HG03045 (cell line): ENCODE results near the gene SRP14.
A peak's percentile ranks its signal among the peaks of the same experiment; 100 is the strongest.
"Not testable (repeated sequence)": the region's sequence is repeated elsewhere in the genome, so short reads cannot be mapped to it uniquely, and the experiment has no call there.

Experiments used
- ATAC-seq: cut with Tn5 transposase; IDR thresholded peaks from one replicate; pipeline ENCODE4 v1.9.1; 2021; ENCODE audit warnings: mild to moderate bottlenecking, moderate library complexity; ENCODE audit not compliant: unreplicated experiment

SRP14 gene

DNA sequence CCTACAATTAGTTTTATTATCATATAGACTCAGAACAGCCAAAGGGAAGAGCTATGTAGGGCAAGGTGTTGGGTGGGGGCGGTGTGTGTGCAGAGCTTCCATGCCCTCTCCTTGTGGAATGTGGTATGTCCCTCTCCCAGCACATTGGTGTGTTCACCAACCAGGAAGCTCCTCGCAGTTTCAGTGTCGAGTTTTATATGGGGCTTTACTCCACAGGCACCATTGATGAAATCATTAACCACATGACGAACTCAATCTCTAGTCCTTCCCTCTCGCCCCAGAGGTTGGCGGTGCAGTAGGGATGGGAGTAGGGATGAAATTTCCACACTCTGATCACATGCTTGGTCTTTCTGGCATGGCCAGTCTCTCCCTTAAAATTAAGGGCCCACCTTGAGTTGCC, 13.6 kb upstream of the SRP14 start:
- ATAC-seq: no peak

DNA sequence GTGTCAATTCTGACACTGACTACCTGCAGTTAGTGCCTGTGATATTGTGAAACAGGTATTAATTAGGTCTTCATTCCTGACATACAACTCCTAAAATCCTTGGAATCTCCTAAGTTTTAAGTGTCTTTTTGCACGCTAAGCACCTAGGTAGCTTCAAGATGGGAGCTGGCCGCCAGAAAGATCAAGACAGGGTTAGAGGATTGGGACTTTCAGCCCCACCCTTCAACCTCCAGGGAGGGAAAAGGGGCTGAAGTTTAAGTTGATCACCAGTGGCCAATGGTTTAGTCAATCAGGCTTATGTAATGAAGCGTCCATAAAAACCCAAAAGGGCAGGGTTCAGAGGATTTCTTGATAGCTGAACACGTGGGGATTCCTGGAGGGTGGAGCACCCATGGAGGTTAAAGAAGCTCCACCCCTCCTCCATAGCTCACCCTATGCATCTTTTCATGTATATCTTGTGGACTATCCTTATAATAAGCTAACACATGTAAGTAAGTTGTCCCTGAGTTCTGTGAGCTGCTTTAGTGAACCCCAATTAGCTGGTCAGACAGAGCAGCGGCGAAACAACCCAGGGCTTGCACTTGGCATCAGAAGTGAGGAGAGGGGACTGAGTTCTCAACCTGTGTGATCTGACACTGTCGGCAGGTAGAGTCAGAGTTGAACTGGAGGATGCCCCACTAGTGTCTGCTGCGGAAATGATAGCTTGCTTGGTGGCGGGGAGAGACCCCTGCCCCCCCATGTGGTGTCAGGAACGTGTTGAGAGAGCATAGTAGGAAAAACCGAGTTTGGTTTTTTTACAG, 12.8 kb upstream of the SRP14 start:
- no peak for ATAC-seq

DNA sequence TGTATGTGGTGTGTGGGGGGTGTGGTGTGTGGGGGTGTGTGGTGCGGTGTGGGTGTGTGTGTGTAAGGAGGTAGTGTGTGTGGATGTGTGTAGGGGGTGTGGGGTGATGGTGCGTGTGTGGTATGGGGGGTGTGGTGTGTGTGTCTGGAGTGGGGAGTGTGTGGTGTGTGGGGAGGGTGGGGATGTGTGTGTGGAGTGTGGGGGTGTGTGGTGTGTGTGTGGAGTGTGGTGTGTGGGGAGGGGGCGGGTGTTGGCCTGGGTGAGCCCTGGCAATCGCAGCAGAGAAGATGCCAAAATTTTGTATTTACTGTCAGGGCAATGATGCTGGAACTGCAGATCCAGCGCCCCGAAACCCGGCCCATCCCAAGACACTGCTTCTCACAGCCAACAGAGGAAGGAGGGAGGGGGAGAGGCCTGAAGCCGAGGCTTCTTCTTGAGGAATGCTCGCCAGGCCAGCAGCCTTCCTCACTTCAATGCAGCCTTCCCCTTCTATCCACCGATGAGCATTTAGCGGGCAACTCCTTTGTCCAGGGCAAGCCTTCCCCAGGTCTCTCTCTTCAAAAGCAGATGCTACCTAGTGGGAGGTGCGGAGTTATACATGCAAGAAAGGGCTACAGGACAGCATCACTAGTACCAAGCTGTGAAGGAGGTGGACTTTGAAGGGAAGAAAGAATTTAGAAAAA, 11.9 kb upstream of the SRP14 start:
- ATAC-seq: no peak

DNA sequence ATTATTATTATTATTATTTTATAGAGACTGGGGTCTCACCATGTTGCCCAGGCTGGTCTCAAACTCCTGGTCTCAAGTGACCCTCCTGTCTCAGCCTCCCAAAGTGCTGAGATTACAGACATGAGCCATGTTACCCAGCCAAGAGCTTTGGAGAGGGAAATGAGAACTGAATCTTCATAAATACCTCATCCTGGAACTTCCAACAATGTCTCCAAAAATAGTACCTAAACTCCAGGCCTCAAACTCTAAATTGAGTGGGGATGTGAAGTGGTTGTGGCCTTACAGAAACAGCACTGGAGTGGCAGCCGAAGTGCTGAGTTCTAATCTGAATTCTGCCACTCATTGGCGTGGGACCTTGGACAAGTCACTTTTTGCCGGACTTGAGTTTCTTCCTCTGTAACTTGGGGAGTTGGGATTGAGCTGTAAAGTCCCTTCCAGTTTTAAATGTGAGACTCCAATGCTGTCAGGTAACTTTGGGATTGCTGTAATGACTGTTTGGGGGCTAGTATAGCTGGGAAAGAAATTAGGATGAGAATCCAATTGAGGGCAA, 10.0 kb upstream of the SRP14 start:
- ATAC-seq: no peak

DNA sequence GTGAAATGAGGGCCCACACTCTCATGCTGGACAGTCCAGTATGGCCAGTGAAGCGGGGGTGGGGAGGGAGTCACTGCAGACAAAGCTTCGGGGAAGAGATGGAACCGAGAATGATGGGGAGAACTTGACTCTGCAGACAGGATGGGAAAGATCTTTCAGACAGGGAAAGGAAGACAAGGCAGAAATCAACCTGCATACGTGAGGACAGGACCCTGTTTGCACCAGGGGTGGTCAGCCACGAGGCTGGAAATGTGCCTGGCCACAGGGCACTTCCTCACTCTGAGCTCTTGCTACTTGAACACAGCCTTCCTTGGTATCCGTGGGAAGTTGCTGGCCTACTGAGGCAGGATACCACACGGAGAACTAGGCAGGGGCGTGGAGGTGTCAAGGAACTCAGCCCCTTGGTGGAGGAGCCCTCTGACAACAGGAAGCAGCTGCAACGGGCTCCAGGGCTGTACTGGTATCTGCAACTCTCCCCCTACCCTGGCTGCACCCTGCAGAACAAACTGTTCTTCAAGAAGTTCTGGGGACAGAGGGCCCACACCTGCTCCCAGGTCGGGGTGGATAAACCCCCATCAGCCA, 9.3 kb upstream of the SRP14 start:
- no peak for ATAC-seq

DNA sequence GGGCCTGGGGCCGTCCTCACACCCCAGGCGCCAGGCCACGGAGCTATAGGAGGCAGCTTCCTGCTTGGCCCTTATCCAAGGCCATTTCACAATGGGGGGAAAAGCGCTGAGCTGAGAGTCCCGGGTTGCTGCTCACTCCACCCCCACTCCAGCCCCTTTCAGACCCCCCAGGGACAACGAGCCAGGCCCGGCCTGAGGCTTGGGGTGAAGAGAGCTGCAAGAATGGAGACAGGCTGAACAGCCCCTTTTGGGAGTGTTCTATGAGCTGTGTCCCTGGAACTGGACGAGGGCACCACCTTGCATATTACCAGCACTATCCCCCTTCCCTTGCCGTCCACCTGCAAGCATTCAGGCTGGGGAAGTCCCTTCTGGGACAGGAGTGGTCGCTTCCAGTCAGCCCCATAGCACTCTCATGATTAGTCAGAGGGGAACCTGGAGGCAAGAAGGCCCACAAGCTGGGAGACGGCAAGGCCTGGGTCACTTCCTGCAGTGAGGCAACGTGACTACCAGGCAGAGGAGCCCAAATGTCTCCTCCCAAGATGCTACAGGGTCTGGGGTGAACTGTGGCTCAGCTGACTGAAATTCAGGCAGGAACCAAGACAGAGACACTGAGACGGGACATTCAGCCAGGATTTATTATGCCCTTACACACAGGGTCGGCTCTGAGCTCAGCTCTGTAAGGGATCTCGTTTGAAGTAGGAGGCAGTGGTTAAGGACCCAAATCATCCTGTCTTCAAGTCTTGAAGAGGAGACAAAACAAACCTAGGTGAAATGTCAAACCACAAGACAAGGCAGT, 8.6 kb upstream of the SRP14 start:
- ATAC-seq: peak; percentile 44

DNA sequence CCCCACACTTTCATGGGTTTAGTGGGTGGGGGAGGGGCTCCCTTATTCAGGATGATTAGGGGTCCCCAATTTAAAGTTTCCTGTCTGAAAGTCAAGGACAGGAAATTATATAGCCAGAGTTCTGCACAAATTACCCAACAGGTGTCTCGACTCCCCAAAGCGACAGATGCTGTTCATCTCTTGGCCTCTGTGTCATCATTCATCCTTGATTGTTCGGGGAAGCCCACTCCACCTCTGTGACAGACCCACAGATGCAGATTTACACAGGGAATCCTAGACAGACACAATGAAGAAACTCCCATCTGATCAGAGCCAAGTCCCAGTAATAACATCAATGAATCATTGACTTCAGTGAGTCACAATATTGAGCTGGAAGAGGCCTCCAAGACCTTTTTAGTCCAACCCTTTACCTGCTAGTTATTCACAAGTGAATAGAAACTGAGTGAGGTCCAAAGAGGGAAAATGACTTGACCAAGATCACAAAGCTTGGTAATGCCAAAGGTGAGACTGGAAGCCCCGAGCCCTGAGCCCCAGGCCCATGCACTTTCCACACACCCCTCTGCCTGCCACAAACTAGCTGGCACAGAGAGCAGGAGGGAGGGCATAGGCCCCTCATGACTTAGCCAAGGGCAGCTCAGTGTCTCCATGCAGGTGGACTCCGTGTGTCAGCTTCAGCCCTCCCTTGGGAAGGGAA, 7.9 kb upstream of the SRP14 start:
- no peak for ATAC-seq

DNA sequence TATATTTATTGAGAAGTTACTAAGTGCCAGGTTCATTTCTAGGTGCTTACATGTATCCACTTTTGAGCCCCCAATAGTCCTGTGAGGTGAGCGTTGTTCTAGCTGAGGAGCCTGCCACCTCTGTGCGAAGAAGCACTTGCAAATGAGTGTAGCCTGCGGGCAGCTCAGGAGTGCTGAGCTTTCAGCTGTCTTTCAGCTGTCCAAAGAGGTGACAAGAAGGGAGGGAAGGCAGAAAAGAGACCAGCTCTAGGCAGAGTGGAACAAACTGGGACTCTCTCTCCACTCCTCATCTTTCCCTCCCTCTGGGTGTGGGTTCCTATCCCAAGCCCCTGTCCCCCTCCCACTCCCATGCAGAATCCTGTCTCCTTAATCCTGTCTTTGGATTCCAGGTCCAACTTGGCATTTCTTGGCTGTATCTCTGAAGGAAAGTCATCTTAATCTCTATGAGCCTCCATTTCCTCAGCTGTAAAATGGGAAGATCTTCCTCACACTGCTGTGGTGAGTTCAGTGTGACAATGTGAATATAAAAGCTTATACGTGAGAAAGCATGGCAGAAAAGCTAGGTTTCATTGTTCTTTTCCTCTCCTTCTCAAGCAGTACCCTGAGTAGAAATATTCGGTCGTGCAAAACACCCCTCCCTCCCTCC, 6.7 kb upstream of the SRP14 start:
- peak; percentile 32 for ATAC-seq

DNA sequence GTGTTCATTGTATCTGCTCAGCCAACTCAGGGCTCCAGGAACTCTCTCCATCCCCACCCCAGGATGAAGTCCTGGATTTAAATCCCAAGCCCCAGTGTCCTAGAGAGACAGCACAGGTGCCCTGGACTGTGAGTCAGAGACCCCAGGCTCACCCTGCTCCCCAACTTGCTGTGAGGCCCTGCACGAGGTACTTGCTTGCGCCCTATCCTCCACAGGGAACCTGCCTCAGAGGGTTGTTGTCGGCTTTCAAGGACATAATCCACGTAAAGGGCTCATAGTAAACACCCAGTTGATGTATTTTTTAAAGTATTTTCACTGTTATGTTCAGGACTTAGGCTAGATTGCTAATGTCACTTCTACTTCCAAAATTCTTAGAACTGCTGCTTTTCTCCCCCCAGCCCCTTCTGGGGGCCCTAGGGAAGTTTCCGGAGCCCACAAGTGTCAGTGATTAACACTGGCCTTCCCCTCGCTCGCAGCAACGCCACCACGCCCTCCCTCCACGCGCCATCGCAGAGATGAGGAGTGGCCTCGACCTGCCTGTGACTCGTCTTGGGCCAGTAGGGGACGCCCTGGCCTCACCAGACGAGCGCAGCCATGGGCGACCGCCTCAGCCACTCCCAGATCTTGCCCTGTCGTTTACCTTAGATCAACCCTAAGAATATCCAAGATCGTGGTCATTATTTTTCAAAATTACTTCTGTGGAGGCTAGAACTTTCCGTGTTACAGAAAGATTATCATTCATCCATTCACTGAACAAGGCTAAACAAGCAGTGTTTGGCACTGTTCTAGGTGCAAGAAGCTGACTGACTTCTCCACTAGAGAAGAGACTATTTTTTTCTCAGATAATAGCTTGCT, 6.0 kb upstream of the SRP14 start:
- peak; percentile 76 for ATAC-seq

DNA sequence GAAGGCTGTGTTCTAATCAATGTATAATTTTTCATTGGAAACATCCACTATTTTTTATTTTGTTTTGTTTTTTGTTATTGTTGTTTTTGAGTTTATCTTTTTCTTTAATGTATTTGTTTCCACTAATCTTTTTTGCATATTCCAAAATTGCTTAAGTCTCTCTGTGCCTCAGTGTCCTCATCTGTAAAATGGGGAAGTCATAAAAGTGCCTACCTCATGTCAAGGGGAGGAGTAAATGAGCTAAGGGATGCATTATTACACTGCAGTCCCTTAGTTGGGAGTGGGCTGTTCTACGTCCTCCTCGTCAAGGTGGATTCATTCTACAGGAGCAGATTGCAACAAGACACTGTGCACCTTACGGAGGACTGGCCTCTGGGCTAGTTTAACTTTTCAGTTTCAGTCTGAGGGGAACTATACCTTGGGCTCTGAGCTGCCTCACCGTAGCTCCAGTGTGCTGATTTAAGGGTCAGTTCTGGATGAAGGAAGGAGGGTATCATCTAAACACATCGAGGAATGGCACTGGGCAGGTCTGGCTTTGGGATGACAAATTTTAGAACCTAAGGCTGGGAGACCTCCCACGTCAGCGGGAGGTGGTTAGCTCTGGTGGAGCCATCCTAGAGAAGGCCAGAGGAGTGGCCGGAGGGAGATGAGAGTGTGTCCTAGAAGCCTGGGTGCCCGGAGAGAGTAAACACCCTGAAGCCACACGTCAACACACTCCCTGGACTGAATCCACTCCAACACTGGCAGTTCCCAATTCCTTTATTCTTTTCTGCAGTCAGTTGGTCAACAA, 5.1 kb upstream of the SRP14 start:
- ATAC-seq: no peak

DNA sequence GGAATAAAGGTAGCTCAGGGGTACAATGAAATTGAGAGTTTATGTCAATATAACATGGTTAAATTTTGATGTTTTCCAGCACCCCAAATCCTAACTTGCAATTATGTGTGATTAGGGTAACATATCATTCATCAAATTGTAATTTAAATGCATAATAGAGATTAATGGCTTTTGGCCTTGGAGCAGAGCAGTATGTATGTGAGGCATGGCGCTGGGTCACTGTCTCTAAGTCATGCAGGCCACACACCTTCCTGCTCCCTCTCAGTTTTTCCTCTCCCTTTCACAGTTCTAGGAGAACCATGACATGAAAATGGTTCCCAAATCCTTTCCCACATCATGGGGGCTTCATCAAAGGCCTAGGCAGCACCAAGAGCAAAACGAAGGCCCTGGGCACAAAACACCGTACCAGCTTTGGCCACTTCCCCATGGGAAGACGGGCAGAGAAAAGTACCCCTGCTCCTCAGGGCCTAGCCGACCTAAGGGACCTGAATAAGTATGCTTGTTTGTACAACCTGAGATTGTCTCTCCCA, 3.9 kb upstream of the SRP14 start:
- no peak for ATAC-seq

DNA sequence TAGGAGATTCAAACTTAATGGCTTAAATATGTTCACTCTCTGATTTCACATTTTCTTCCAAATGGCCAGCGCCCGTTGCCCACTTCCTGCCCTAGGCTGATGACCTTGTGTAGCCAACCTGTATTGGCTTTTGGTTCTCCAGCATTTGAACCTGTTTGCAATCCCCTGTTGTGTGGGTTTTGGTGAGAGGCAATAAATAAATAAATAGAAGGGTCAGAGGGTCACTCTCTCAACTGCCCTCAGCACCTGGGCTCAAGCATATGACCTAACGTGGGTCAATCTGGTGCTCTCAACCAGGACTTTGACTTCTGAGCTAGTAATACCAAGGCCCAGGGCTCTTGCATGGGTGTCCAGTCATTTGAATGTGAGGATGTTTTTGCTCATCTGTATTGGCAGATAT, 1.8 kb upstream of the SRP14 start:
- no peak for ATAC-seq

DNA sequence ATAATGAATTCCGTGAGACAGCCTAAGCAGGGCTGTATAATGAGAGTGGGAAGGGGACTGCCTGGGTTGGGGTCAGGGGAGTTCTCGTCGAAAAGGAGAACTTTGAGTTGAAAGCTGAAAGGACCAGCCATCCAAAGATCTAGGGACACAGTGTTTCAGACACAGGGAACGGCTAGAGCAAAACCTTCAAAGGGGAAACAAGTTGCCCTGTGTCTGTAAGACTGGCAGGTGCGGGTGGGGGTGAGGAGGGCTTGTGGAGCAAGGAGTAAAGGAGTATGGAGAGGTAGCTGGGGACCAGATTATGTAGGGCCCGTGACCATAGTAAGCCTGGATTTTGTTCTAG, 1.3 kb upstream of the SRP14 start:
- ATAC-seq: no peak

DNA sequence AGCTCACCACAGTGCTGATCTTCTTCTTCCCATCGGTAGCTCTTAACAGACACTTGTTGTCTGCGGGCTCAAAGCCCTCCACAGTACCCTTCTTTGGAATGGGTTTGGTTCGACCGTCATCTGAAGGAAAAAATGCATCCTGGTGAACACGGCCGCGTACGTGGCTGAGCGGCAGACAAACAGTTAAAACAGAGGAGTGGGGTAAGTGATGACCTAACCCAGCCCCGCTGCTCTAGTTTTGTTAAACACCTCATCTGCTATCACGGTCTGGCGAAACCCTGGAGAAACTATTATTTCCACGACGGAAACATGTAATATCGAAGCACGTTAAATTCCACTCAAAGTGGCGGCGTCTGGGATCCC, 725 bp downstream of the SRP14 start:
- ATAC-seq: no peak

DNA sequence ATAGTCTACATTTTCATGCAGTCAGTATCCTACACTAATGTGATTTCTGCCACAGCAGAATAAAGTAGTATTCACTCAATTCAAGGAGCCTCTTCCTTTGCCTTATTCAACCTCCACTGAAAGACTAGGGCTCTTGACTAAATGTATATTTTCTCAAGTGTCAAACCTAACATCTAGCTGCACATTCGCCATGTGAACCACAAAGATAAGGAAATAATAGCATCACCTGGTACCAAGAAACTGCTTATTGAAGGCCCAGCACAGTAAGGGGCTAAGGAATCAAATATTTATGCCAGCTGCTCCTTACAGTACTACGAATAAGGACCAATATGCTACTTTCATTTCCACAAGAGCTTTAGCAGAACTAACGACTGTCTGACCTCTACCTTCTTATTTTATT, 1.3 kb downstream of the SRP14 start:
- no peak for ATAC-seq

DNA sequence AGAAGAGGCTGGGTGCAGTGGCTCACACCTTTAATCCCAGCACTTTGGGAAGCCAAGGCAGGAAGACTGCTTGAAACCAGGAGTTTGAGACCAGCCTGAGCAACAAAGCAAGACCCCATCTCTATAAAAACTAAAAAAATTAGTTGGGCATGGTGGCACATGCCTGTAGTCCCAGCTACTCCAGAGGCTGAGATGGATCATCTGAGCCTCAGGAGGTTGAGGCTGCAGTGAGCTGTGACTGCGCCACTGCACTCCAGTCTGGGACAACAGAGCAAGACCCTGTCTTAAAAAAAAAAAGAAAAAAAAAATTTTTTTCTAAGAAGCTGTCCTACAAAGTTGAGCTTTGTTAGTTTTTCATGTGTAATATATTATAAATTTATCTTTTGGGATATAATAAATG, 3.8 kb downstream of the SRP14 start:
- not testable (repeated sequence) for ATAC-seq

DNA sequence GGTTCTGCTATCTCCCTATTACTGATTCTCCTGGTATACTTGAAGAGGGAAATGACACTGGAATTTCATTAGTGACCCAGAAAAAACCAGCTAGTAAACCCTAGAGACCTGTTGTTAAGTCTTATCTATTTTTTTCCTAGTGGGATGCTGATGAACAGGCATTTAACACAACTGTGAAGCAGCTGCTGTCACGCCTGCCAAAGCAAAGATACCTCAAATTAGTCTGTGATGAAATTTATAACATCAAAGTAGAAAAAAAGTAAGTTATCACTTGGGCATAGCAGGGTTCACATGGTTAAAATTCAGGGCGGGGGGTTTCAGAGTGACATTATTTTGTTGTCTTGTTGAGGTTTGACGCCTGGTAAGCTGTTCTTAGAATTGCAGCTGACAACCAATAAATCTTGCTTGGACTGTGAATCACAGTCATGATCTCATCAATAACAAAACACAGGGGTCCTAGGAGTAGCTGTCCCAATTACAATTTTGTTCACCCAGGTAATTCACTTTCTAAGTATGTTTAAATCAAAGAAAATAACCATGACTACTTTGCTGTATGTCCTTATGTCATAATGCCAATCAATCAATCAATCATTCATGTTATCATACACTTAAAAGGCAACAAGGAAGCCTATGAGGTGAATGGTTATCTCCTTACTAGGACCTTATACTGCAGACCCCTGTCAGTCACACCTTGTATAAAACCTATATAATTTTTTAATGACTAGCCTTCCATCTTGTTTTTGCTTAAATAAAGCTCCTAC, 4.6 kb downstream of the SRP14 start:
- ATAC-seq: no peak
